Measurements from ENCODE around the gene NUDT2.
A peak's percentile ranks its signal among the peaks of the same experiment; 100 is the strongest.

NUDT2 gene

DNA sequence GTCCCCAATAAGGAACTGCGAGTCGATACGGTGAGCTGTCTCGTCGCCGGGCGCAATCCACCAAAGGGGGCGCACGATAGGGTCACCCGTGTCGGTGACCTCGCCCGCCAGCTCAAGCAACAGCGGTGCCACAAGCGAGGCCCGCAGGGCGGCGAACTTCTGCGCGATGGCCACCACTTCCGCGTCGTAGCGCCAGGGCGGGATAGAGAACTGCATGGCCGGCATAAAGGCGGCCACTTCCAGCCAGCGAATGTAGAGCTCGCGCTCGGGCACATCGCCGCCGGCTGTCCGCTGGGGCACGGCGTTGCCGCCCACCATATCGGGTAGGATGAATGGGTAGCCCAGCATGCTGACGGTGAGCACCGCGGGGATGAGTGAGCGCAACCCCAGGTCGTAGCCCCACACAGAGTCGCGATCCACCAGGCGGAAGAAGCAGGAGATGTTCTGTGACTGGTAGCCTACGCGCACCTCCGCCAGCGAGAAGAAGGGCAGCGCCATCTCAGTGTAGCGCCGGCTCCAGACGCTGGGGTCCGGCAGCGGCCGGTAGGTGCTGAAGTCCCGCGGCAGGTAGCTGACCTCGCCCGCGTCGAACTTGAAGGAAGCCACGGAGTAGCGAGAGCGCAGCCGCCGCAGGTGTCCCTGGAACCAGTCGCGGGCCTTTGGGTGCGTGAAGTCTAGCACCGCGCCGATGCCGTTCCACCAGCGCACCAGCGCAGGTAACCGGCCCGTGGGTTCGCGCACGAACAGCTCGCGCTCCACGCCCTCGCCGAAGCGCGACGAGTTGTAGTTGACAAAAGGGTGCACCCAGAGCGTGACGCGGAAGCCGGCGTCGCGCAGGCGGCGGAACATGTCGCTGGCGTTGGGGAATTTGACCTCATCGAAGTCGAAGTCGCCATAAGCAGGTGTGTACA lies 41.9 kb downstream of the NUDT2 start:
- no peak for DNase-seq (ENCODE audit: low read depth in 2 of 2)

DNA sequence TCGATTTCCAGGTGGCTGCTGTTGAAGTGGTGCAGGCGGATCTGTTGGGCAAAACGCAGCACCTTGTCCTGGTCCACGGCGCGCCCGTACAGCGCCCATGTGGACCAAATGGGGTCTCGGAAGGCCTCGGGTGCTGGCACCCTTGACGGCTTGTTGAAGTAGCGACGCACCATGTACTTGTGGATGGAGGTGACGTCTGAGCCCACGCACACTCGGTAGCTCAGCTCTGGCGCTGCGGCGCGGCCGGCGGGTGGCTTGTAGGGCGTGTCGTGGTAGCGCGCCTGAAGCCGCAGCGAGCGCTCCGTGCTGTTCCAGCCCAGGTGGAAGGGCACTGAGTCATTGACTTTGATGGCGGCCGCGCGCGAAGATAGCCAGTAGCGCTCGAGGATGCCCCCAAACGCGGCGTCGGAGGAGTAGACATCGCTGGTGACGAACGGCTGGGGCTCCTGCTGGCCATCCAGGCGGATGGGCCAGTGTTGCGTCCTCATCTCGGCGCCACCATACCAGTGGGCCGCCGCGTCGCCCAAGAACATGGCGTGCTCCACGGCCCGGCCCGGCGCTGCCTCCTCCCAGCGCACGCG lies 42.6 kb downstream of the NUDT2 start:
- DNase-seq (ENCODE audit: low read depth in 2 of 2) = no peak

DNA sequence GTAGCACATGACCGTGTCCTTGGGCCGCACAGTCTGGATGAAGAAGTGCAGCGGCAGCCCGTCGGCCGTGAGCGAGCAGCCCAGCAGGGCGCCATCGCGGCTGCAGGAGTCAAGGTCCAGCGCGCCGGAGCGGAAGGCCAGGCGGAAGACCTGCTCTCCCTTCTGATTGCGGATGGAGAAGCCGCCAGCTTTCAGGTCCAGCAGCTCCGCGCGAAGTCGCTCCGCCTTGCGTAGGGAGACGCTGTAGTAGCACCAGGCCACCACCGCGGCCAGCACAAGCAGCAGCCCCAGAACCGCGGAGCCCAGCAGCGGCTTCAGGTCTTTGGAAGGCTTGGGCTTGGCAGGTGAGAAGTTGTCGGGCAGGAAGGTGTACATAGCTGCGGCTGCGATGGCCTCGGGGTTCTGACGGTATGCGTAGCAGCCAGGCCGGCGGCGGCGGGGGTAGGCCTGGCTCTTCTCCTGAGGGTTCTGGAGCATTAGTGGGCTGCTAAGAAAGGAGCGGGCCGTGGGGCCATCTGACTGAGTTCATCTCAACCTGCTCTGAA lies 43.2 kb downstream of the NUDT2 start:
- no peak for DNase-seq (ENCODE audit: low read depth in 2 of 2)

DNA sequence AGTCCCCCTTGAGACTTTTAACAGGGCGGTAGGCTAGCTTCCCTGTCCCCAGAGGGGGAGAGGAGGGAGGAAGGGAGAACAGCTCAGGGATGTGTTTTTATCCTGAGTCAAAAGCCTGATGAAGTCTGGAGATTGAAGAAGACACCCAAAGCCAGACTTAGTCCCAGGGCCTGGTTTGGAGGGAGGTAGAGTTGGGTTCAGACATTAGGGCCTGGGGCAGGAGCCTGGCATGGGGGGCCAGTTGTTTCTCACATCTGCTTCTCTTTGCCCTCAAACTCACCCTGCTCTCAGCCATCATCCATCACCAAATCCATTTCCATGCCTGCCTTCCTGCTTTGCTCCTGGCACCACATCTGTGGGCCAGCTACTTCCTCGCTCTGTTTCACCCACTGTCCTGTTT lies 44.4 kb downstream of the NUDT2 start:
- no peak for DNase-seq (ENCODE audit: low read depth in 2 of 2)

DNA sequence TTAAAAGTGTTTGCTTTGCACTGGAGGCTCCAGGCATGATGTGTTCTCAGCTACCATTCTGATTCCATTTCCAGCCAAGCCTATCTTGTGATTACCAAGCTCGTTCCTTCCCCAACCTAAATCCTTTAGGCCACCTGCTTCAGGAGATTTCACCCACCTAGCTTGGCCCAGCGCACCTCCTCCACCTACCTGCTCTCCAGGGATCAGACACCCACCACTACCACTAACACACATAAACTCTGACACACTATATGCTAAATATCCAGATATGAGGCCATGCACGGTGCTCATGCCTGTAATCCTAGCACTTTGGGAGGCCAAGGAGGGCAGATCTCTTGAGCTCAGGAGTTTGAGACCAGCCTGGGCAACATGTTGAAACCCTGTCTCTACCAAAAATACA lies 45.0 kb downstream of the NUDT2 start:
- DNase-seq (ENCODE audit: low read depth in 2 of 2) = no peak

DNA sequence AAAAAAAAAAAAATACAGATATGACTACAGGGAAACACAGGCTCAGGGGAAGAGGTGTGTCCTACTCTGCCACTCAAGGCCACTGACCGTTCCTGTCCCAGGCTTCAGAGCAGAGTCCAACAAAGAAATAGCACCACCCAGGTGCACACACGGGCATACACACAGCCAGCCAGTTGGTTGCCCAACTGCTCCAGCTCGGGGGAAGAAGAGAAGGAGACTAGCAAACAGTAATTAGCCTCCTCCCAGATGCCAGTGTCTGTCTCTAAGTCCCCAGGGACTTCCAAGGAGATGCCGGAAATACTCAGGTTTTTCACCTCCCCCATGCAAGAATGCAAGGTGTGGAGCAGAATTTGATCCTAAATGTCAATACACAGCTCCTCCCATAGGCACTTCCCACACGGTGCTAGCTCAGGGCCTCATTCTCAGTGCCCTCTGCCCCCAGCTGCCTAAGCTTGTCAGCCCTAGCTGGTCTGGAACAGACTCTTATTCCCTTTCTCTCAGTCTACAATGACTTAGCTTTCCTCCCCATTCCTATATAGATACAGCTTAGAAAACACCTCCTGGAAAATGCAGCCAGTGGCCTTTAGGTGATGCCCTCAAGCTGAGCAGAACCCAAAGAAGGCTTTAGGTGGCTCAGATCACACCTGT lies 45.7 kb downstream of the NUDT2 start:
- no peak for DNase-seq (ENCODE audit: low read depth in 2 of 2)

DNA sequence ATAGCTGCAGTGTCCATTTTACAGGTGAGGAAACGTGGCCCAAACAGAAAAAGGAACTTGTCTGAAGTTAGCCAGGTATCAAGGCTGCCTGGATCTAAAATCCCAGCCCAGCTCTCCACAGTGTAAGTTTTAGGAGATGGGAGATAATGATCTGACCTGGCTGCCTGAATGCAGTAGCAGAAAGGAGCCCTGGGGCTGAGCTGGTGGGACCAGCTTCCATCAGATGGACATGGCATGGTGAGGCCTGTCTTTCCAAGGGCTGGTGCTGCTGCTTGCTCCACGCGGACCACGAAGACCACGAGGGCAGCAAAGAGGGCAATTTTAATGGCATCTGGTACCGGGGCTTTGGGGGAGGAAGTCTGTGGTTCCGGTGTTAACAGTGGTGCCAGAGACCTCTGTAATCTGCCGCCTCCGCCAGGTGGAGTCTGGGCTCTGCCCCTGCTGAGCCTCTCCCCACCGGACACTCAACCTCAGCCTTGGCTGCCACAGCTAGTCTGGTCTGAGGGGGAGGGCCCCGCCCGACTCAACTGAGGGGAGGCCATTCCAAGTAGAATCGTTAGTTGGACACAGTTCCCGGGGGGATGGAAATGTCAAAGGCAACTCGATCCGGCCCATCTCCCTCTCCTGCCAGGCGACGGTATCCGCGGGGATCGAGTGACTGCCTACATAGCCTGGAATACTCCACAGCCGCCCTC lies 46.7 kb downstream of the NUDT2 start:
- DNase-seq (ENCODE audit: low read depth in 2 of 2) = peak in 1 of 2 donors; percentile 21

DNA sequence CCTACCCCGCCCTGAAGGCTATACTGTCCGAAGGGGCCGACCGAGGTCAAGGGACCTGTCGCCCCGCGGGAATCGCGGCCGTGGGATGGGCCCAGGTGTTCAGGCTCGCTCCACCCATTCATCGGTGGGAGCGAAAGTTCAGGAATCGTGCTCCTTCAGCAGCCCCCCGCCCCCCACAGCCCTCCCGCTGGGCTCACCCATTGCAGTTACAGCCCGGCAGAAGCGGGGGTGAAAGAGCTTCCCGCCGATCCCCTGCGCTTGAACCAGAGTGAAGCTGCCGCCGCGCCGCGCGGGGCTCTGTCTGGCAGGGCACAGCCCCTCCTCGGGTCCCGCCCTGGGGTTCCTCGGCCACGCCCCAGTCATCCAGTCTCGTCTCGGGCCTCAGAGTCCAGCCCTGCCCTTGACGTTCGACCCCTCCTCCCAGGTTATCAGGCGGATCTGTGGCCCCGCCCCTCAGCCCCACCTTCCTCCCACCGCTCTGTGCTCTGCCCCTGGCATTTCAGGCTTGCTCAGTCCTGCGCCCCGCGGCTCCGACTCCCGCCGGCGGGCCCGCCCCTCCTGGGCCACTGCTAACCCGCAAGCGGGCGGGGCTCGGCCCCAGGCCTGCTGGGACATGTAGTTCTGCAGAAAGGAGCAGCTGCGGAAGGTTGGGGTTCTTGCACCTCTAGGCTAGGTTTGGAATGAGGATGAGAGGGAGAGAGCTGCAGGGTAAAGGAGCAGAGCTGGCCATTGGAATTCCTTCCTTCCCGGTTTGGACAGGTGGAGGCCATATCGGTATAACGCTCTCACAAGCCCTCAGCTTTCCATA lies 47.4 kb downstream of the NUDT2 start, which contains the start of gene MYORG:
Gene MYORG (minus strand): TSS at position 303 of the 808 bp plus-strand sequence. CDS start 3,955 bp downstream, outside the sequence.
- peak; percentile 96 to 98 for DNase-seq (ENCODE audit: low read depth in 2 of 2)

DNA sequence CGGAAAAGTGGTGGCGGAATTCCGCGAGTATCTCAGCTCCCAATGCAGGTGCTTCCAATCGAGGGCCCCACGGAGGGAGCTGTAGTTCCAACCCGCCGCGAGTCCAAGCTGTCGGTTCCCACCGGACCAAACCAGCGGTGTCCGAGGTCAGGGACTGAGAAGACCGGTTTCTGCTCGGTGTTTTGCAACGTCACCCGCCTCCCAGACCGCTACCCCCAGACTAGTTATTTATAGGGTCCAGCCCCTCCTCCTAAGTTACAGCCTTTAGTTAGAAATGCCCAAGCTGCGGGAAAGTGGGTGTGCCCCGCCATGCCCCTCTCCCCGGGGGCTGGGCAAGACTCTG lies 48.0 kb downstream of the NUDT2 start:
- DNase-seq (ENCODE audit: low read depth in 2 of 2) = no peak

DNA sequence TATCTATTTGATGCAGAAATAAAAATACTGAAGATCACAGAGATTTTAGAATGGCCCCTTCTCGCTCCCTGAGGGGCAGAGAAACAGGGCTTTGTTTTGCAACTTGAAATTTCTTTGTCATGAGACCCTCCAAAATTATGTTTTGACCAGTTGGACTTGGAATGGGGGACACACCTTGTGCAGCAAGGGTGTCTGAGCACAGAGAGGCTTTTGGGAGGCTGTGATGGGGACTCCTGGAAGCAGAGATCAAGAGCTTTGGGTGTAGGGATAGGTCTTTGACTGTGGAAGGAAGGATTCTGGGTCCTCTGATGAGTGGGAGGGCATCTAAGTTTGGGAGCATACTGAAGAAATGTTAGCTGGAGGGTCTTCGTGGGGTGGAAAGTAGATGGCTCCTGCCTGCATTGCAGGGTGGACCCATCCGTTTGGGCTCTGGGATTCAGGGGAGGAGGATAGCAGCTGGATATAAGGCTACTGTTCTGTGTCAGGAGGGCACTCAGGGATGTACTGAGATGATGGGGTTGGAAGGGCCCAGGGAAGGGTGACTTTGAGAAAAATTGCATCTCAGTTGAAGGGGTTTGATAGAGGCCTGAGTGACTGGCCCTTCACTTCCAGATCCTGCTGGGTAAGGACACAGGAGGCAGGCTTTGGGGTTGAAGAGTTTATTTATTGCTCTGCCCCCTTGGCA lies 49.1 kb downstream of the NUDT2 start:
- DNase-seq (ENCODE audit: low read depth in 2 of 2) = no peak

DNA sequence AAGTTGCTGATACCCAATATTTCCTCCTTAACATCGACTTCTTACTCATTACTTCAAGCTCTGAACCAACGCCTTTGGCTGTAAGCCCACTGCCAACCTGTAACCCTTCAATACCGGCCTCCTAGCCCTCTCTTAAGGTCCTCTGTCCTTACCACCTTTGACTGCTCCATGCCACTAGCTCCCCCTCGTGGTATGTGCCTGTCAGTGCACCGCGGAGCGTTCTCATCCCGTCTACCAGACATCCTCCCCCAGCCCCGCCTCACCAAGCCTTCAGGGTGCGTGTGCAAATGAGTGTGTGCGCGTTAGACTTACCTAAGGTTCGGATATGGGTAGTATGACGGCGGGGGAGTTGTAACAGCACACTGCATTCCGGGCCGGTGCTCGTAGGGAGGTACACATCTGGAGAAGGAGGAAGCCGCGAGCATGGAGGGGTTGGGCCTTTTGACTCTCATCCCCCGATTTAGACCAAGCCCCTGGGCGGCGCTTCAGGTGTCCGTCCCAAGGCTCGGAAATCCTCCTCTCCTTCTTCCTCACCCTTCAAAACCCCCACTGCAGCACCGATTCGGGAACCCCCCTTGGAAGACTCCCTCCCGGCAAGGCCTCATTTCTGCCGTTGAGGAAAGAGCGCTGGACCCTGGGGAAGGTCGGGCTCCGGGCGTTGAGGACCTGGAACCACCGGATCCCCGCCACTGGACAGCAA lies 50.1 kb downstream of the NUDT2 start:
- DNase-seq (ENCODE audit: low read depth in 2 of 2) = peak; percentile 82 to 84

DNA sequence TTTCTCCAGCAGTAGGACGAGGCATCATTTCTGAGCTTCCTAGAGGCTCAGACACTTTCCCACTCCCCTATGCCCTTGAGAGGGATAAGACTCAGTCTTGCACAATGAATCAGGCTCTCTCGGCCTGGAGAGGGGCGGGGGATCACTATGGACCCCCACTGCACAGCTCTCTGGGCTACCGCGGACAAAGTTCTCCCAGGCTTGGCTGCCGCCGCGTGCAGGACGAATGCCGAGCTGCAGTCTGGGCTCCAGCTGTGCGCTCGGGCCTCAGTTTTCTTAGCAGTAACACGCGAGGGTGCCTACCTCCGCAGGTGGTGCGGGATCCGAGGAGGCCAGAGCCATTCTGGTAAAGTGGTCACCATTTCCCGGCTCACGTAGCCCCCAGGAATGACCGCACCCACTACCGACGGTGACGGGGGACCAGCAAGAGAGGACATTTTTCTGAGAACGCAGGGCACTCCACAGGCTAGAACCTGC lies 50.7 kb downstream of the NUDT2 start:
- no peak for DNase-seq (ENCODE audit: low read depth in 2 of 2)

DNA sequence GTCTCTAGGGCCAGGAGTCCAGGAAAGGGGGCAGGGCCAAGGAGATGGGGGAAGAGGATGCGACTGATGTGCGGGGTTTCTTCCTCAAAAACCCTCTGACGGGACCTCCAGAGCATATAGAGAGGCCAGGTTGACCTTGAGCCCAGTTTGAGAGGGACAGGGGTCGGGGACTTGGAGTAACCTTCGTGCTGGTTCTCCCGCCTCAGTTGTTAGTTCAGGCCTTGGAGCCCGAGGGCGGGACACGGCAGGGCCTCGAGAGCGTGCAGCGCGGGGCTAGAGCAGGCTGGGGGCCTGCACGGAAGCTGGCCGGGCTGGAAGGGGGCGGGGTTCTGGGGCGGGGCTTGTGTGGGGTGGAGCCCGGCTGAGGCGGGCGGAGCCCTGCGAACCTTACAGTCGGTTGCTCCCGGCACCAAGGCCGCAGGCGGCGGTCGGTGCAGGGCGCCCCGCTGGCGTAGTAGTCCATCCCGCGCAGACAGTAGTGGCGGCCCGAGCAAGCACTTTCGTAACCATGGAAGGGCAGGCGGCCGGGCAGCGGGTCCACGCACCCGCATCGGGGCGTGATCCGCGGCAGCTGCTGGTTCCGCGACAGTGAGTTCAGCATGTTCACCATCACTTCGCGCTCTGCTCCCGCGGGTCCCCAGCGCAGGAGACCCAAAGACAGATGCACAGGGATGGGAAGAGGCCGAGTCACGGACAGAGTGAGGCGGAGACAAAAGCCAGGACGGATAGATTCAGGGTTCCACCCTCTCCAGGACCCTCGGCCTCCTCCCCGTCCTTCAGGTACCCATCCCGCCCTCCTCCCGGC lies 51.3 kb downstream of the NUDT2 start:
- peak; percentile 62 to 71 for DNase-seq (ENCODE audit: low read depth in 2 of 2)

DNA sequence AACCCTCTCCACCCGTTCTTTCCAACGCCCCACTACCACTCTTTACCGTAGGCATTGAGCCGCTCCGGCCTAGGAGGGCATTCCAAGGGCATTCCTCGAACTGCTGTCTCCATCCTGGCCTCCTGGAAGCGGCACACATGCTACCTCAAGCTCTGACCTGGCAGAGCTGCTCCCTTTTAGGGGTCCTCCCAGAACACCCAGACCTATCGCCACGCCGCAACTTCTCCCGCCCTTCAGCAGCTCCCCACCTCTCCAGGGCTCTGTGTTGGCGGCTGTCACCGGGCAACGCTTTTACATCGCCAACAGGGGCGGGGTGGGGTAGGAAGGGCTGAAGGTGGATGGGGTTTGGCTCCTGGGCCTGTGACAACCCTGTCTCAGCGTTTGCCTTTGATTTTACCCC lies 52.0 kb downstream of the NUDT2 start:
- DNase-seq (ENCODE audit: low read depth in 2 of 2) = no peak

DNA sequence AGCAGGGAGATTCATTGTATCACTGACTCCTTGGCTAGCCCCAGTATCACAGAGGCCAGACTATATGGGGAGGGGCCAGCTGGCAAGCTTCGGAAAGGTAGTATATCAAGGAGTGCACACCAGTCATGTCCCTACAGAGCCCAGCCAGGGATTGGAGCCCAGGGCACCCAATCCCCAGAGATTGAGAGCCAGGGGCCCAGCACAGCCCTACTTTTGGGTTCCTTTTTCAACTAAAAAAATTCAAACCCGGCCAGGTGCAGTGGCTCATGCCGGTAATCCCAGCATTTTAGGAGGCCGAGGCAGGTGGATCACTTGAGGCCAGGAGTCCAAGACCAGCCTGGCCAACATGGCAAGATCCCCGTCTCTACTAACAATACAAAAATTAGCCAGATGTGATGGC lies 52.7 kb downstream of the NUDT2 start:
- no peak for DNase-seq (ENCODE audit: low read depth in 2 of 2)

DNA sequence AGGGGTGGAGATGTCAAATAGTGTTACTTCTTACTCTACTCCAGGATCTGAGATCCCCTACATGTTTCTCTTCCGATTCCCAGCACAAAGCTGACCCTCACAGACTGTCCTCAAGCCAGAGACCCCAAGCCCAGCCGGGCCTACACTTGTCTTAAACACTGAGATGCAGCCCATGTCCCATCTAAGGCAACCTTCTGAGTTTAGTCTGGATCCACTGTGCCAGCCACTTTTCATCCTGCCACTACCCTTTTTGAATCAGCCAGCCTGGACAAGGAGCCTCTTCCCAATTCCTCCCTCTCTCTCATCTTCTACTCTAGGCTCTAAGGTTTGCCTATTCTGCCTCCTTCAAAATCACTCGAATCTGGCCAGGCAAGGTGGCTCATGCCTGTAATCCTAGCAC lies 53.5 kb downstream of the NUDT2 start:
- DNase-seq (ENCODE audit: low read depth in 2 of 2) = no peak

DNA sequence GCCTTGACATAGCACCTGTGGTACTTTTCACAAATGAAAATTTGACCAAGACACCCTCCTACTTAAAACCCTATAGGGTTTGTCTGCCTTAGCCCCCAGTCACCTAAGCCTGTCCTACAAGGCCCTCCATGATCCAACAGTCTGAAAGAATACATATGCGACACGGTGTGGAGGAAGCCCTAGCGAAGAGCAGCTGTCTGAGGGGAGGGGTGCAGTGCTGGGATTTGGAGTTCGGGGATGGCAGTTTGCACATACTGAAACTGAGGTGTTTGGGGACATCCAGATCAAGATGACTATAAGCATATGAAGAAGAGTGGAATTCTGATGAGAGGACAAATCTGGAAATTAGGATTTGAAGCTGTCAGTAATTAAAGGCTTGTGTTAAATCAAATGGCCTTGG lies 54.5 kb downstream of the NUDT2 start:
- no peak for DNase-seq (ENCODE audit: low read depth in 2 of 2)

DNA sequence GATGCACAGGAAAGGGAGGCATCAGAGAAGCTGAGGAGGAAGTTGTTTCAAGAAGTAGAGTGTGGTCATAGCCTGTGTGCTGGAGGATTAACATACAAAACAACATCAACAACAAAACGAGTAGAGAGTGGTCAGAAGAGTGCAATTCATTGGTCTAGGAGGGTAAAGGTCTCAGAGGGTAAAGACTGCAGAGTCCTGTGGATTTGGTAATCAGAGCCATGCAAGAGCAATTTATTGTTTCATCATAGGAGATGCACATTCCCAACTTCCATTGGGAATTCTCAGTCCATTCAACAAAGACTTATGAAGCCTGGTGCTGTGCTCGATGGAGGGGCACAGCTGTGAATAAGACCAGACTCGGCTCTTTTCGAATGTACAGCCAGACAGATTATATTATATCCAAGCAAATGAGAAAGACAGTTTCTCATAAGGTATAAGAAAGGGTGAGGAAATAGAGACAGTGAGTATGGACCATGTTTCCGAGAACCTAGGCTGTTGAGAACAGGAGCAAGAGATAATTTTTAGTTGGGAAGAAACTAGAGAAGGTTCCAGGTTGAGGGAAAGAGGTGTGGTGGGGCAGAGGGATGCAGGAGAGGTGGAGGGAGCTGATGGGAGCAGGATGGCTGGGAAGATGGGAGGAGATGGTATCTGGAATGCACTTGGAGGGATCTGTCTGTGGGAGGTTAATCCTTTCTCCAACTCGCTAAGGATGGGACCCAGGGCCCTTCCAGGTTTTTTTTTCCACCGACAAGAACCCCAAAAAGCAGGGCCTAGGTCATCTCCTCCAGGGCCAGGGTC lies 55.2 kb downstream of the NUDT2 start:
- DNase-seq (ENCODE audit: low read depth in 2 of 2) = no peak
